ENCODE measurements around the gene DDX17. TPM values are rescaled to one million over a fixed set of nuclear protein-coding genes. Genes with fewer than 3 reads are reported as not detected.

Gene DDX17
- total and polyA plus RNA-seq, 8 donors, result 164 to 331 (median 206) TPM

- Histone ChIP-seq H3K9me3 (no peaks in the 10 kb centered on the region), H3K4me1 (peaks cover 7 to 15% (median 15%) of the 10 kb centered on the region in 3 donors), H3K4me3 (no peak overlapping the region), H3K27ac (no peak overlapping the region), H3K27me3 (no peaks in the 10 kb centered on the region), H3K36me3 (peaks cover 28 to 97% (median 80%) of the 10 kb centered on the region in 3 donors)
- no peak for FAIRE-seq
- 81 to 85% methylated on average over 7 of the region's 7 CpGs for WGBS, 2 donors
- intact Hi-C loops (cut with DNase I), result no loop called here
- DNase-seq, result no peak
- no peak for ATAC-seq
- no peak for TF ChIP-seq CTCF (IDR thresholded peaks at IDR 0.05)
Measured at GRCh38 chr22:38489561-38490145, 16.5 kb downstream of the DDX17 start.

- Histone ChIP-seq H3K4me1 (peaks cover 7 to 15% (median 15%) of the 10 kb centered on the region in 3 donors), H3K4me3 (no peak overlapping the region), H3K36me3 (peaks cover 27 to 97% (median 80%) of the 10 kb centered on the region in 3 donors), H3K9me3 (no peaks in the 10 kb centered on the region), H3K27me3 (no peaks in the 10 kb centered on the region), H3K27ac (no peak overlapping the region)
- FAIRE-seq, result no peak
- no peak for ATAC-seq
- DNase-seq, result no peak
- WGBS, 2 donors, result 91 to 92% methylated on average over 17 of the region's 17 CpGs
- intact Hi-C loops (cut with DNase I), result no loop called here
- no peak for TF ChIP-seq CTCF (IDR thresholded peaks at IDR 0.05)
Measured at GRCh38 chr22:38489142-38489541, 17.0 kb downstream of the DDX17 start.

GRCh38 chr22:38487946-38488345, 18.2 kb downstream of the DDX17 start:
- no peak for ATAC-seq
- WGBS, 2 donors, result 87 to 90% methylated on average over 6 of the region's 6 CpGs
- H3K27me3 ChIP-seq, result no peaks in the 10 kb centered on the region
- no peak overlapping the region for H3K27ac ChIP-seq
- intact Hi-C loops (cut with DNase I), result no loop called here
- H3K4me1 ChIP-seq, result peaks cover 7 to 15% (median 15%) of the 10 kb centered on the region in 3 donors
- H3K9me3 ChIP-seq, result no peaks in the 10 kb centered on the region
- H3K36me3 ChIP-seq, result peaks cover 22 to 97% (median 69%) of the 10 kb centered on the region in 3 donors
- no peak for FAIRE-seq
- no peak overlapping the region for H3K4me3 ChIP-seq
- no peak for DNase-seq
- no peak for TF ChIP-seq CTCF (IDR thresholded peaks at IDR 0.05)

GRCh38 chr22:38485783-38486182, 20.3 kb downstream of the DDX17 start:
- TF ChIP-seq CTCF (IDR thresholded peaks at IDR 0.05), result no peak
- H3K4me1 ChIP-seq, result peaks cover 0 to 7% (median 3%) of the 10 kb centered on the region in 3 donors
- ATAC-seq, result peak in 3 of 4 donors; percentile 19 to 29 (median 28)

GRCh38 chr22:38484244-38484643, 21.9 kb downstream of the DDX17 start:
- H3K4me1 ChIP-seq, result peaks cover 0 to 5% (median 0%) of the 10 kb centered on the region in 3 donors
- intact Hi-C loops (cut with DNase I), result no loop called here
- ATAC-seq (no peak), FAIRE-seq (no peak), DNase-seq (no peak)
- no peaks in the 10 kb centered on the region for H3K27me3 ChIP-seq
- TF ChIP-seq CTCF (IDR thresholded peaks at IDR 0.05), result no peak
- H3K9me3 ChIP-seq, result no peaks in the 10 kb centered on the region
- peaks cover 19 to 84% (median 45%) of the 10 kb centered on the region in 3 donors for H3K36me3 ChIP-seq
- H3K27ac ChIP-seq, result no peak overlapping the region
- WGBS, 2 donors, result 79 to 88% methylated on average over 1 of the region's 1 CpG
- no peak overlapping the region for H3K4me3 ChIP-seq

More at GRCh38 chr22:38485783-38486182, 20.3 kb downstream of the DDX17 start:
- Histone ChIP-seq H3K9me3 (no peaks in the 10 kb centered on the region), H3K27ac (no peak overlapping the region), H3K36me3 (peaks cover 22 to 98% (median 55%) of the 10 kb centered on the region in 3 donors), H3K27me3 (no peaks in the 10 kb centered on the region), H3K4me3 (no peak overlapping the region)
- FAIRE-seq (no peak), DNase-seq (no peak)
- 62 to 69% methylated on average over 5 of the region's 5 CpGs for WGBS, 2 donors
- intact Hi-C loops (cut with DNase I), result no loop called here

Data from pancreas (tissue), 10 donors.